Left ventricle myocardium inferior (tissue), 1 donor: Measurements from ENCODE around the gene GSTM1. TPM values are rescaled to one million over a fixed set of nuclear protein-coding genes. Genes with fewer than 3 reads are reported as not detected.
A peak's percentile ranks its signal among the peaks of the same experiment; 100 is the strongest.

Experiments used
- DNase-seq: peaks from one replicate; pipeline ENCODE4 v3.0.0-alpha.2; 2020
- H3K27ac ChIP-seq: fragments of 200-600 bp; replicated peaks from 2 replicates; pipeline ENCODE4 v1.8.0; 2021
- H3K27me3 ChIP-seq: fragments of 200-600 bp; 2 replicates; pipeline ENCODE4 v1.8.0; 2021; ENCODE audit warnings: low read depth
- H3K36me3 ChIP-seq: fragments of 200-600 bp; 2 replicates; pipeline ENCODE4 v1.8.0; 2021
- H3K4me1 ChIP-seq: fragments of 200-600 bp; 2 replicates; pipeline ENCODE4 v1.8.0; 2021
- H3K4me3 ChIP-seq: fragments of 200-600 bp; 2 replicates; pipeline ENCODE4 v1.8.0; 2021; ENCODE audit warnings: mild to moderate bottlenecking, moderate library complexity
- H3K9me3 ChIP-seq: fragments of 200-600 bp; replicated peaks from 2 replicates; pipeline ENCODE4 v1.8.0; 2021
- intact Hi-C: fragments of 100-400 bp; cut with micrococcal nuclease; formaldehyde crosslinking; loops from one replicate; pipeline ENCODE4 v1.11.0; 2022
- total RNA-seq: library from RNA; stranded (reverse); fragmentation: NEBNext Ultra II Directional; extraction: Animal tissue kit (Norgen Biotek cat#: 25700); gene quantifications from one replicate; pipeline ENCODE4 v1.2.1, GENCODE V29; 2021
- TF ChIP-seq, protein P1 (sequence below): fragments of 200-600 bp; IDR thresholded peaks from 2 replicates; pipeline ENCODE4 v1.8.0; 2021; ENCODE audit warnings: antibody characterized with exemption, mild to moderate bottlenecking, borderline replicate concordance
- donor health status: DM: no; HTN: yes; CAD: no; lungs with severe emphysema.

The GSTM1 gene
- total RNA-seq, 1 donor from 2014 or later, result not detected

DNA sequence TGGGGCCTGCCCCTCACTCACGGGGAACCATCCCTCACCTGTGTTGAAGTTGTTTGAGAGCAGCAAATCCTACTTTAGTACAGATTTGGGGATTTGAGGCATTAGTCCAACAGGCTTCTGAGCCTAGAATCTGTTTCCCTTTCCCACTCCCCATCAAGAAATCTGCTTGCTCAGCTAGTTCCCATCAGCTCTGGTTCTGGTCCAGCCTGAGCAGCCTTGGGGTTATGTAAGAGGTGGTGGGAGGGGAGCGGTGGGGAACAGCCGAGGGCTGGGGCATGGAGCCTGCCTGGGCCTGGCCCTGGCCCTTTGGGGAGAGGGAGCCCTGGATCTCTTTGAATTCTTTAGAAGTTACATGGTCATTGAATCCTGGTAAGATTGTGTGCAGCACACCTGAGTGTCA is 28.5 kb downstream of the GSTM1 start:
- Histone ChIP-seq H3K27me3 (peaks cover 9% of the 10 kb centered on the region), H3K4me1 (peaks cover 4% of the 10 kb centered on the region), H3K4me3 (no peak overlapping the region), H3K27ac (peak overlapping the region; percentile 32), H3K9me3 (no peaks in the 10 kb centered on the region), H3K36me3 (no peaks in the 10 kb centered on the region)
- intact Hi-C loops, result no loop called here
- no peak for DNase-seq
- TF ChIP-seq, protein P1, sequence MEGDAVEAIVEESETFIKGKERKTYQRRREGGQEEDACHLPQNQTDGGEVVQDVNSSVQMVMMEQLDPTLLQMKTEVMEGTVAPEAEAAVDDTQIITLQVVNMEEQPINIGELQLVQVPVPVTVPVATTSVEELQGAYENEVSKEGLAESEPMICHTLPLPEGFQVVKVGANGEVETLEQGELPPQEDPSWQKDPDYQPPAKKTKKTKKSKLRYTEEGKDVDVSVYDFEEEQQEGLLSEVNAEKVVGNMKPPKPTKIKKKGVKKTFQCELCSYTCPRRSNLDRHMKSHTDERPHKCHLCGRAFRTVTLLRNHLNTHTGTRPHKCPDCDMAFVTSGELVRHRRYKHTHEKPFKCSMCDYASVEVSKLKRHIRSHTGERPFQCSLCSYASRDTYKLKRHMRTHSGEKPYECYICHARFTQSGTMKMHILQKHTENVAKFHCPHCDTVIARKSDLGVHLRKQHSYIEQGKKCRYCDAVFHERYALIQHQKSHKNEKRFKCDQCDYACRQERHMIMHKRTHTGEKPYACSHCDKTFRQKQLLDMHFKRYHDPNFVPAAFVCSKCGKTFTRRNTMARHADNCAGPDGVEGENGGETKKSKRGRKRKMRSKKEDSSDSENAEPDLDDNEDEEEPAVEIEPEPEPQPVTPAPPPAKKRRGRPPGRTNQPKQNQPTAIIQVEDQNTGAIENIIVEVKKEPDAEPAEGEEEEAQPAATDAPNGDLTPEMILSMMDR, result no peak

DNA sequence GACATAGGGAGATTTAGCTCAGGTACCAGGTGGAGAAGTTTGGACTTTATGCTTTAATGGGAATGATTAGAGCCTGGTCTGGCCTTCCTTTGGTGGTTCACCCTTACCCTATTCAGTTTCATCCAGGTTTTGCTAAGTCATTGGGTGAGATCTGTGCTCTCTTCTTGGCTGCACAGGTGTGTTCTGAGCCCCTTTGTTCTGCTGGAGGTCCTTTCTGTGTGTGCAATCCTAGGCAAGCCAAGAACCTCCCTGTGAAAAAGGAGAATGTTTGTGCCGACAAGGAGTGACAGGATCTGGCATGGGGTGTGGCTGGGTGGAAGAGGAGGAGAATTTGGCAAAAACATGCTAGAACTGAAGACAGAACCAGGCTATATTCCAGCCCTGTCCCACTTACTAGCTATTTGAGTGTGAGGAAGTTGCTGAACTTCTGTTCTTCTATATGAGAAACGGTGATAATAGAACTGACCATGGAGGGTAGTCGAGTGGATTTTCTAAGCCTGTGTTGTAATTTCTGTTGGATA is 29.0 kb downstream of the GSTM1 start:
- Histone ChIP-seq H3K4me3 (no peak overlapping the region), H3K4me1 (peaks cover 4% of the 10 kb centered on the region), H3K27me3 (peaks cover 9% of the 10 kb centered on the region), H3K36me3 (no peaks in the 10 kb centered on the region), H3K9me3 (no peaks in the 10 kb centered on the region), H3K27ac (peak overlapping the region; percentile 32)
- TF ChIP-seq, protein P1, result no peak
- DNase-seq, result no peak
- intact Hi-C loops, result no loop called here

DNA sequence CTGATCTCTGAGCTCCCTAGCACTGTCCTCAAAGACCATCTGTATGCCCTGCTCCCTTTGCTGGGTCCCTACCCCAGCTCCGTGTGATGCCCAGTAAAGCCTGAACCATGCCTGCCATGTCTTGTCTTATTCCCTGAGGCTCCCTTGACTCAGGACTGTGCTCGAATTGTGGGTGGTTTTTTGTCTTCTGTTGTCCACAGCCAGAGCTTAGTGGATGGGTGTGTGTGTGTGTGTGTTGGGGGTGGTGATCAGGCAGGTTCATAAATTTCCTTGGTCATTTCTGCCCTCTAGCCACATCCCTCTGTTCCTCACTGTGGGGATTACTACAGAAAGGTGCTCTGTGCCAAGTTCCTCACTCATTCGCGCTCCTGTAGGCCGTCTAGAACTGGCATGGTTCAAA is 30.1 kb downstream of the GSTM1 start:
- H3K9me3 ChIP-seq, result no peaks in the 10 kb centered on the region
- no peaks in the 10 kb centered on the region for H3K36me3 ChIP-seq
- H3K4me1 ChIP-seq, result no peaks in the 10 kb centered on the region
- H3K27me3 ChIP-seq, result peaks cover under 1% of the 10 kb centered on the region
- H3K27ac ChIP-seq, result no peak overlapping the region
- no peak for DNase-seq
- no peak overlapping the region for H3K4me3 ChIP-seq
- TF ChIP-seq, protein P1, result no peak
- intact Hi-C loops, result no loop called here

DNA sequence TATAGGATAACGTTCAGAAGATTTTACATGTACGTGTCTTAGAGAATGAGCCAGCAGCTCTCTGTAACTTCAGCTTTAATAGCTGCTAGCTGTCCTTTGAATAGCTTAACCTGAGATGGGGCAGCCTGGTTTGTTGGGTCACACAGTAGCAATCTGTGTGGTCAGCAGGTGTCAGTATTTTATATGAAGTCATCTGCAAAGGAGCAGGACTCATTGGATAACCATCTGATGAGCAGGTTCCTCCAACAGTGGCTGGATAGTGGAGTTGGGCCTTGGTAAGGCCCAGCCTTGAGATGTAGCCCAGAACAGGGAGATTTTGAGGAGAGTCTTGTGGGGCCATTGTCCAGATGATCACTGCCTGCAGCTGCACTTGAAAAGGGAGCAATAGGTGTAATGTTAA is 30.9 kb downstream of the GSTM1 start:
- no peaks in the 10 kb centered on the region for H3K27me3 ChIP-seq
- H3K36me3 ChIP-seq, result no peaks in the 10 kb centered on the region
- H3K27ac ChIP-seq, result no peak overlapping the region
- no peaks in the 10 kb centered on the region for H3K9me3 ChIP-seq
- intact Hi-C loops, result no loop called here
- DNase-seq, result no peak
- TF ChIP-seq, protein P1, result peak; percentile 40
- no peaks in the 10 kb centered on the region for H3K4me1 ChIP-seq
- no peak overlapping the region for H3K4me3 ChIP-seq

DNA sequence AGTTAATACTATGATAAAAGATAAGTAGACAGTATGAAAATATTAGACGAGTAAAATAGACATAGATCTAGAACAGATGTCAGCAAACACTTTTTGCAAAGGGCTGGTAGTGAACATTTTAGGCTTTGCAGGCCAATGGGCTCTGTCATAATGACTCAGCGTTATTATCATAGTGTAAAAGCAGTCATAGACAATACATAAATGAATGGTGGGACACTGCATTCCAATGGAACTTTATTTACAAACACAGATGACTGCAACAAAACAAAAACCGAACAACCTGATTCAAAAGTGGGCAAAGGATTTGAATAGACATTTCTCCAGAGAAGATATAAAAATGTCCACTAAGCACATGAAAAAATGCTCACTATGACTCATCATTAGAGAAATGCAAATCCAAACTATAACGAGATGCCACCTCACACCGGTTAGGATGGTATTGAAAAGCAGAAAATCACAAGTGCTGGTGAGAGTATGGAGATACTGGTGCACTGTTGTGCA is 31.8 kb downstream of the GSTM1 start:
- H3K27me3 ChIP-seq, result no peaks in the 10 kb centered on the region
- H3K4me1 ChIP-seq, result no peaks in the 10 kb centered on the region
- TF ChIP-seq, protein P1, result no peak
- H3K27ac ChIP-seq, result no peak overlapping the region
- no peak for DNase-seq
- no peak overlapping the region for H3K4me3 ChIP-seq
- H3K36me3 ChIP-seq, result no peaks in the 10 kb centered on the region
- no peaks in the 10 kb centered on the region for H3K9me3 ChIP-seq
- intact Hi-C loops, result no loop called here
